Measurements from ENCODE around the gene GAPT.

- TF ChIP-seq POLR2A (IDR thresholded peaks at IDR 0.05), result no peak
- no peak for TF ChIP-seq CTCF (IDR thresholded peaks at IDR 0.05)
- no peak for TF ChIP-seq POLR2AphosphoS5 (IDR thresholded peaks at IDR 0.05; ENCODE audit: insufficient read depth in 1 of 2, low read depth in 1 of 2)
Observed at GRCh38 chr5:58497386-58497785, 6.2 kb downstream of the GAPT start.
